Adrenal gland (tissue), 5 donors: Measurements from ENCODE around the gene PRKCA.

ENCODE experiments used
- POLR2A ChIP-seq, 2 donors: fragments of 450-650 bp; IDR thresholded peaks; one replicate each; pipeline ENCODE4 v1.6.1; 2017; ENCODE audit warnings: antibody characterized with exemption in 2 of 2, mild to moderate bottlenecking in 2 of 2, moderate library complexity in 1 of 2
- TF ChIP-seq, protein P1 (sequence below), 6 experiments: fragments of 450-650 bp in 4 of 6; fragments of 200-600 bp in 2 of 6; sonication (generic) in 1 of 6; IDR thresholded peaks; 1 replicate in 5 of 6; 2 replicates in 1 of 6; pipeline versions ENCODE4 v1.5.1 to v1.8.0; 2016 to 2021; ENCODE audit warnings: antibody characterized with exemption in 6 of 6, mild to moderate bottlenecking in 2 of 6, moderate library complexity in 1 of 6
- donor health status: DM: no; HTN: no; CAD: no.

GRCh38 chr17:66347661-66348514 is 45.5 kb downstream of the PRKCA start:
- TF ChIP-seq POLR2A (IDR thresholded peaks at IDR 0.05) = no peak
- TF ChIP-seq, protein P1, sequence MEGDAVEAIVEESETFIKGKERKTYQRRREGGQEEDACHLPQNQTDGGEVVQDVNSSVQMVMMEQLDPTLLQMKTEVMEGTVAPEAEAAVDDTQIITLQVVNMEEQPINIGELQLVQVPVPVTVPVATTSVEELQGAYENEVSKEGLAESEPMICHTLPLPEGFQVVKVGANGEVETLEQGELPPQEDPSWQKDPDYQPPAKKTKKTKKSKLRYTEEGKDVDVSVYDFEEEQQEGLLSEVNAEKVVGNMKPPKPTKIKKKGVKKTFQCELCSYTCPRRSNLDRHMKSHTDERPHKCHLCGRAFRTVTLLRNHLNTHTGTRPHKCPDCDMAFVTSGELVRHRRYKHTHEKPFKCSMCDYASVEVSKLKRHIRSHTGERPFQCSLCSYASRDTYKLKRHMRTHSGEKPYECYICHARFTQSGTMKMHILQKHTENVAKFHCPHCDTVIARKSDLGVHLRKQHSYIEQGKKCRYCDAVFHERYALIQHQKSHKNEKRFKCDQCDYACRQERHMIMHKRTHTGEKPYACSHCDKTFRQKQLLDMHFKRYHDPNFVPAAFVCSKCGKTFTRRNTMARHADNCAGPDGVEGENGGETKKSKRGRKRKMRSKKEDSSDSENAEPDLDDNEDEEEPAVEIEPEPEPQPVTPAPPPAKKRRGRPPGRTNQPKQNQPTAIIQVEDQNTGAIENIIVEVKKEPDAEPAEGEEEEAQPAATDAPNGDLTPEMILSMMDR (IDR thresholded peaks at IDR 0.05) = no peak
